ENCODE data around the gene CLRN3. TPM values are rescaled to one million over a fixed set of nuclear protein-coding genes. Genes with fewer than 3 reads are reported as not detected.

The CLRN3 gene
- total and polyA plus RNA-seq, 4 donors, result 0.17 to 0.36 (median 0.19) TPM

DNA sequence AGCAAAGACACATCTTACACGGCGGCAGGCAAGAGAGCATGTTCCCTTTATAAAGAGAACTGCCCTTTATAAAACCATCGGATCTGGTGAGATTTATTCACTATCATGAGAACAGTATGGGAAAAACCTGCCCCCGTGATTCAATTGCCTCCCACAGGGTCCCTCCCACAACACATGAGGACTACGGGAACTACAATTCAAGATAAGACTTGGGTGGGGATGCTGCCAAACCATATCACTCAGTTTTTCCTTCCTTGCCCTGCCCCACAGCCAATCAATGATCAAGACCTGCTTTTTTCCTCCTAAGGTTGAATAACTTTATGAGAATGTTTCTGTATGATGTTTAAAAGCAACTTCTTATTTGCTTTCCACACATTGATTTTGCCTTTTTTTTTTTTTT lies 11.0 kb upstream of the CLRN3 start:
- Histone ChIP-seq H3K36me3 (ENCODE audit: control insufficient read depth, insufficient read depth, low read length) (no peaks in the 10 kb centered on the region), H3K27ac (ENCODE audit: low read depth, low read length) (no peak overlapping the region), H3K9me3 (ENCODE audit: control insufficient read depth, insufficient read depth, low read length) (no peaks in the 10 kb centered on the region), H3K27me3 (ENCODE audit: control insufficient read depth, insufficient read depth, low read length) (no peaks in the 10 kb centered on the region), H3K4me1 (ENCODE audit: control insufficient read depth, insufficient read depth, low read length) (peaks cover 22% of the 10 kb centered on the region), H3K4me3 (ENCODE audit: low read depth, low read length) (no peak overlapping the region)
- WGBS (ENCODE audit: insufficient coverage), result 96% methylated on average over 4 of the region's 5 CpGs
- no peak for DNase-seq (ENCODE audit: low read depth in 4 of 6, low spot score in 6 of 6)

DNA sequence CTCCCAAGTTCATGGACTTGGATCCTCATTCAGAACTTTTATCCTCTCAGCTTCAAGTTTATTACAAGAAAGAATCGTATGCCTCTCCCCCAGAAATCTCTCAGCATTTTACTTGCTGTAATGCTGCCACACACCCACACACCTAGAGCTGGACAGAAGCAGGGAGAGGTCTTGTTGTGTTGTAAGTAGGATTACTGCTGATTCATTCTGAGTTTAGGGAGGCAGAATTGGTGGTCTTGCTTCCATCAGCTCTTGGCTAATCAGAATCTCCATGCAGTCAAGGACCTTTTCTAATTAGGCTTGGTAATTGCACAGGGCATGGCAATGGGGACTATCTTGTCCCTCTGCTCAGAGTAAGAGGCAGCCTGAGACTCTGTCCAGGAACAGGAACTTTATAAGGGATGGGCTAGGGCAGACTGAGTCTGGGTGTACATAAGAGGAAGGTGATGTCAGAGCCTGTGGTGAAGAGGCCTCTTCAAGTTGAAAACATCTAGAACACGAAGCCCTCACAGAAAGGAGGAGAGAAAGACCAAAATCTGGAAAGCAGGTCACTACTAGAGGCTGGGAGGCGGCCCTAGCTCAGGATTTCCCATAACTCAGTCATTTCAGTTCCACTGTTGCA lies 7.1 kb upstream of the CLRN3 start:
- Histone ChIP-seq H3K27me3 (ENCODE audit: control insufficient read depth, insufficient read depth, low read length) (no peaks in the 10 kb centered on the region), H3K27ac (ENCODE audit: low read depth, low read length) (no peak overlapping the region), H3K9me3 (ENCODE audit: control insufficient read depth, insufficient read depth, low read length) (no peaks in the 10 kb centered on the region), H3K4me3 (ENCODE audit: low read depth, low read length) (no peak overlapping the region), H3K4me1 (ENCODE audit: control insufficient read depth, insufficient read depth, low read length) (no peaks in the 10 kb centered on the region), H3K36me3 (ENCODE audit: control insufficient read depth, insufficient read depth, low read length) (no peaks in the 10 kb centered on the region)
- DNase-seq (ENCODE audit: low read depth in 4 of 6, low spot score in 6 of 6), result no peak
- no CpG with 5 or more reads among the region's 3 CpGs for WGBS (ENCODE audit: insufficient coverage)

DNA sequence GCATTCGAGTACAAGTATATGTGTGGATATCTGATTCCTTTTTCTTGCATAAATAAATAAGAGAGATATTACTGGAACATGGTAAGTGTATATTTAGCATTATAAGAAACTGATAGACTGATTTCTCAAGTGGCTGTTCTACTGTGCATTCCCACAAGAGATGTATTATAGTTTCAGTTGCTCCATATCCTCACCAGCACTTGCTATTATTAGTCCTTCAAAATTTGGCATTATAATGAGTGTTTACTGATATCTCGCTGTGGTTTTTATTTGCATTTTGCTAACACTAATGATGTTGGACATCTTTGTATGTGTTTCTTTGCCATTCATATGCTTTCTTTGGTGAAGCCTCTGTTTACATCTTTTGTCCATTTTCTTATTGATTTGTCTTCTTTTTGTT lies 4.4 kb upstream of the CLRN3 start:
- no peaks in the 10 kb centered on the region for H3K36me3 ChIP-seq (ENCODE audit: control insufficient read depth, insufficient read depth, low read length)
- H3K27me3 ChIP-seq (ENCODE audit: control insufficient read depth, insufficient read depth, low read length), result no peaks in the 10 kb centered on the region
- no peak overlapping the region for H3K27ac ChIP-seq (ENCODE audit: low read depth, low read length)
- no CpG with 5 or more reads among the region's 2 CpGs for WGBS (ENCODE audit: insufficient coverage)
- H3K4me1 ChIP-seq (ENCODE audit: control insufficient read depth, insufficient read depth, low read length), result no peaks in the 10 kb centered on the region
- no peaks in the 10 kb centered on the region for H3K9me3 ChIP-seq (ENCODE audit: control insufficient read depth, insufficient read depth, low read length)
- H3K4me3 ChIP-seq (ENCODE audit: low read depth, low read length), result no peak overlapping the region
- no peak for DNase-seq (ENCODE audit: low read depth in 4 of 6, low spot score in 6 of 6)

GRCh38 chr10:127896590-127896989 lies 3.8 kb upstream of the CLRN3 start:
- Histone ChIP-seq H3K4me3 (ENCODE audit: low read depth, low read length) (no peak overlapping the region), H3K27me3 (ENCODE audit: control insufficient read depth, insufficient read depth, low read length) (no peaks in the 10 kb centered on the region), H3K9me3 (ENCODE audit: control insufficient read depth, insufficient read depth, low read length) (no peaks in the 10 kb centered on the region), H3K4me1 (ENCODE audit: control insufficient read depth, insufficient read depth, low read length) (no peaks in the 10 kb centered on the region), H3K27ac (ENCODE audit: low read depth, low read length) (no peak overlapping the region), H3K36me3 (ENCODE audit: control insufficient read depth, insufficient read depth, low read length) (no peaks in the 10 kb centered on the region)
- no peak for DNase-seq (ENCODE audit: low read depth in 4 of 6, low spot score in 6 of 6)

GRCh38 chr10:127894146-127894545 lies 1.4 kb upstream of the CLRN3 start:
- no CpG with 5 or more reads among the region's 1 CpG for WGBS (ENCODE audit: insufficient coverage)
- no peak for DNase-seq (ENCODE audit: low read depth in 4 of 6, low spot score in 6 of 6)
- no peaks in the 10 kb centered on the region for H3K27me3 ChIP-seq (ENCODE audit: control insufficient read depth, insufficient read depth, low read length)

GRCh38 chr10:127890832-127891334 lies 1.9 kb downstream of the CLRN3 start:
- Histone ChIP-seq H3K27me3 (ENCODE audit: control insufficient read depth, insufficient read depth, low read length) (no peaks in the 10 kb centered on the region), H3K36me3 (ENCODE audit: control insufficient read depth, insufficient read depth, low read length) (no peaks in the 10 kb centered on the region), H3K9me3 (ENCODE audit: control insufficient read depth, insufficient read depth, low read length) (no peaks in the 10 kb centered on the region), H3K4me1 (ENCODE audit: control insufficient read depth, insufficient read depth, low read length) (peaks cover 5% of the 10 kb centered on the region), H3K4me3 (ENCODE audit: low read depth, low read length) (no peak overlapping the region), H3K27ac (ENCODE audit: low read depth, low read length) (no peak overlapping the region)
- no peak for DNase-seq (ENCODE audit: low read depth in 4 of 6, low spot score in 6 of 6)
- WGBS (ENCODE audit: insufficient coverage), result 88% methylated on average over 2 of the region's 3 CpGs

More at GRCh38 chr10:127894146-127894545, 1.4 kb upstream of the CLRN3 start:
- H3K4me1 ChIP-seq (ENCODE audit: control insufficient read depth, insufficient read depth, low read length), result no peaks in the 10 kb centered on the region
- no peak overlapping the region for H3K27ac ChIP-seq (ENCODE audit: low read depth, low read length)
- no peaks in the 10 kb centered on the region for H3K36me3 ChIP-seq (ENCODE audit: control insufficient read depth, insufficient read depth, low read length)
- no peaks in the 10 kb centered on the region for H3K9me3 ChIP-seq (ENCODE audit: control insufficient read depth, insufficient read depth, low read length)
- H3K4me3 ChIP-seq (ENCODE audit: low read depth, low read length), result no peak overlapping the region

GRCh38 chr10:127890216-127890615 lies 2.5 kb downstream of the CLRN3 start:
- H3K27ac ChIP-seq (ENCODE audit: low read depth, low read length), result no peak overlapping the region
- H3K9me3 ChIP-seq (ENCODE audit: control insufficient read depth, insufficient read depth, low read length), result no peaks in the 10 kb centered on the region
- no peak overlapping the region for H3K4me3 ChIP-seq (ENCODE audit: low read depth, low read length)
- no peak for DNase-seq (ENCODE audit: low read depth in 4 of 6, low spot score in 6 of 6)
- no peaks in the 10 kb centered on the region for H3K27me3 ChIP-seq (ENCODE audit: control insufficient read depth, insufficient read depth, low read length)
- 94% methylated on average over 2 of the region's 3 CpGs for WGBS (ENCODE audit: insufficient coverage)
- H3K36me3 ChIP-seq (ENCODE audit: control insufficient read depth, insufficient read depth, low read length), result no peaks in the 10 kb centered on the region
- H3K4me1 ChIP-seq (ENCODE audit: control insufficient read depth, insufficient read depth, low read length), result peaks cover 5% of the 10 kb centered on the region

DNA sequence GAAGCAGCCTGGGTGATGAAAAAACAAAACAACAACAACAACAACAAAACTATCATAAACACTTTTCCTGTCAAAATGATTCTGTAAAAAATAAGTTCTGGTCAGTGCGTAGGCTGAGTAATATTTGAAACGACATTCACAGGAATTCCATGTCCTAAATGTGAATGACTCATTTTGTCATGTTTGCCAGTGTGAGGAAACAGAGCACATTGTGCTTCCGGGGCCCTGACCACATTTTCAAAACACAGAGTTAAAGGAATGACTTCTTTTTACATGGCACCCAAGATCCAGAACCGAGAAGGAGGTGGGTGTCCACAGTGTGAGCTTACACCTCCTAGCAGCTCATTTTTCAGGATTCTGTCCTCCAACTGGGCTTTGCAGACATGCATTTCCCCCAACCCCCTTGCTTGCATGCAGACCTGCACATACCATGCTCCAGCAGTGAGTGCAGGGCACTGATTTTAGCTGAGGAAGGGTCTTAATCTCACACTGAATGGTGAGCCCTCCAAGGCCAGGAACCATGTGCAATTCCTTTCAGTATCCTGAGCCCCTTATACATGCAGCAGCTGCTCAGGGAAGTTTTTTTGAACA lies 3.0 kb downstream of the CLRN3 start:
- H3K27me3 ChIP-seq (ENCODE audit: control insufficient read depth, insufficient read depth, low read length), result no peaks in the 10 kb centered on the region
- H3K36me3 ChIP-seq (ENCODE audit: control insufficient read depth, insufficient read depth, low read length), result no peaks in the 10 kb centered on the region
- H3K9me3 ChIP-seq (ENCODE audit: control insufficient read depth, insufficient read depth, low read length), result no peaks in the 10 kb centered on the region
- peaks cover 5% of the 10 kb centered on the region for H3K4me1 ChIP-seq (ENCODE audit: control insufficient read depth, insufficient read depth, low read length)
- H3K27ac ChIP-seq (ENCODE audit: low read depth, low read length), result no peak overlapping the region
- 66% methylated on average over 4 of the region's 4 CpGs for WGBS (ENCODE audit: insufficient coverage)
- H3K4me3 ChIP-seq (ENCODE audit: low read depth, low read length), result no peak overlapping the region
- no peak for DNase-seq (ENCODE audit: low read depth in 4 of 6, low spot score in 6 of 6)

- peaks cover 5% of the 10 kb centered on the region for H3K4me1 ChIP-seq (ENCODE audit: control insufficient read depth, insufficient read depth, low read length)
- H3K4me3 ChIP-seq (ENCODE audit: low read depth, low read length), result no peak overlapping the region
- WGBS (ENCODE audit: insufficient coverage), result 93% methylated on average over 10 of the region's 13 CpGs
- DNase-seq (ENCODE audit: low read depth in 4 of 6, low spot score in 6 of 6), result no peak
- H3K27me3 ChIP-seq (ENCODE audit: control insufficient read depth, insufficient read depth, low read length), result no peaks in the 10 kb centered on the region
- no peaks in the 10 kb centered on the region for H3K36me3 ChIP-seq (ENCODE audit: control insufficient read depth, insufficient read depth, low read length)
- H3K9me3 ChIP-seq (ENCODE audit: control insufficient read depth, insufficient read depth, low read length), result no peaks in the 10 kb centered on the region
- no peak overlapping the region for H3K27ac ChIP-seq (ENCODE audit: low read depth, low read length)
Measured at GRCh38 chr10:127888521-127889312, 4.0 kb downstream of the CLRN3 start.

Measured in spinal cord (tissue), 10 donors.